Pancreas (tissue), 10 donors: Measurements from ENCODE around the gene ANKRD13C. TPM values are rescaled to one million over a fixed set of nuclear protein-coding genes. Genes with fewer than 3 reads are reported as not detected.

Experiments
- ATAC-seq, 4 donors: fragments of 200-7000 bp; cut with Tn5 transposase; one replicate each; pipeline versions ENCODE4 v1.8.0 to v1.9.1; 2020; ENCODE audit warnings: mild to moderate bottlenecking in 4 of 4, moderate library complexity in 4 of 4
- DNase-seq, 6 donors: peaks; one replicate each; pipeline ENCODE4 v3.0.0-alpha.2; 2020
- FAIRE-seq: peaks from 2 replicates; lab custom pipeline; 2012; peaks lifted over from hg19 to GRCh38; lab: Jason Lieb, UNC
- H3K27ac ChIP-seq, 4 donors: fragments of 200-600 bp; sonication (generic); 1 replicate in 3 of 4; 2 replicates in 1 of 4; pipeline versions ENCODE4 v1.5.0 to v1.8.0; 2020
- H3K27me3 ChIP-seq, 4 donors: fragments of 200-600 bp; one replicate each; pipeline ENCODE4 v1.8.0; 2021
- H3K36me3 ChIP-seq, 3 donors: fragments of 200-600 bp; sonication (generic) in 1 of 3; one replicate each; pipeline versions ENCODE4 v1.5.0 to v1.8.0; 2020 to 2021
- H3K4me1 ChIP-seq, 3 donors: fragments of 200-600 bp; one replicate each; pipeline ENCODE4 v1.8.0; 2021
- H3K4me3 ChIP-seq, 4 donors: fragments of 200-600 bp; sonication (generic) in 2 of 4; one replicate each; pipeline versions ENCODE4 v1.5.0 to v1.8.0; 2020 to 2021
- H3K9me3 ChIP-seq, 4 donors: fragments of 200-600 bp; one replicate each; pipeline ENCODE4 v1.8.0; 2021
- CTCF ChIP-seq, 4 donors: fragments of 200-600 bp; sonication (generic) in 3 of 4; IDR thresholded peaks; one replicate each; pipeline versions ENCODE4 v1.5.0 to v1.8.0; 2021; ENCODE audit warnings: antibody characterized with exemption in 4 of 4
- WGBS, 2 donors: extraction: QIAGEN DNeasy Blood & Tissue Kit; methylation state at CpG; one replicate each; pipeline ENCODE4 v1.1.7; 2013; 5-methylcytosine and 5-hydroxymethylcytosine counted together
- intact Hi-C, 3 donors: fragments of 100-400 bp; cut with DNase I; formaldehyde crosslinking; loops; one replicate each; pipeline versions ENCODE4 v1.11.1 to v1.14.2; 2022
- polyA plus RNA-seq, 2 donors: library from polyadenylated mRNA; stranded (reverse); fragments of 200-250 nt; gene quantifications; one replicate each; pipeline ENCODE4 v1.2.3, GENCODE V29; 2013
- total RNA-seq, 6 donors: library from RNA; stranded (reverse); fragmentation: NEBNext Ultra II Directional in 4 of 6; extraction: Animal tissue kit (Norgen Biotek cat#: 25700) in 4 of 6; gene quantifications; one replicate each; pipeline versions ENCODE4 v1.2.1 to v1.2.4, GENCODE V29; 2021 to 2023
- donor health status: healthy with polysubstance abuse.
- donor health status: DM: no; HTN: no; CAD: no; lungs with moderate emphysema.
- donor health status: DM: no; HTN: no; CAD: no.
- donor health status: control.
- donor health status: control.
- donor health status: Bipolar disorder and iron deficiency.
- donor health status: DM: yes; HTN: yes; CAD: no.
- donor health status: DM: no; HTN: no; CAD: no.
- donor health status: DM: no; HTN: no; CAD: no.
- donor health status: DM: yes; HTN: yes; CAD: no.

The ANKRD13C gene
- total and polyA plus RNA-seq, 8 donors: 4.6 to 13.0 (median 8.1) TPM

- Histone ChIP-seq H3K27ac (no peak overlapping the region), H3K9me3 (no peaks in the 10 kb centered on the region), H3K27me3 (no peaks in the 10 kb centered on the region), H3K4me3 (no peak overlapping the region), H3K4me1 (peaks cover 0 to 10% (median 8%) of the 10 kb centered on the region in 3 donors), H3K36me3 (no peaks in the 10 kb centered on the region)
- intact Hi-C loops: no loop called here
- FAIRE-seq (no peak), DNase-seq (no peak), ATAC-seq (peak in 2 of 4 donors; percentile 49 to 58)
- 54 to 61% methylated on average over 2 of the region's 2 CpGs for WGBS, 2 donors
- no peak for TF ChIP-seq CTCF (IDR thresholded peaks at IDR 0.05)
These were observed 21.3 kb downstream of the ANKRD13C start for GRCh38 chr1:70333245-70333644.

GRCh38 chr1:70331962-70332361 is 22.6 kb downstream of the ANKRD13C start:
- no peaks in the 10 kb centered on the region for H3K36me3 ChIP-seq
- H3K27me3 ChIP-seq: no peaks in the 10 kb centered on the region
- no peaks in the 10 kb centered on the region for H3K9me3 ChIP-seq
- FAIRE-seq (no peak), ATAC-seq (no peak), DNase-seq (no peak)
- intact Hi-C loops: no loop called here
- H3K27ac ChIP-seq: no peak overlapping the region
- H3K4me3 ChIP-seq: no peak overlapping the region
- peaks cover 0 to 10% (median 8%) of the 10 kb centered on the region in 3 donors for H3K4me1 ChIP-seq
- TF ChIP-seq CTCF (IDR thresholded peaks at IDR 0.05): no peak

GRCh38 chr1:70327306-70328076 is 27.0 kb downstream of the ANKRD13C start:
- H3K27me3 ChIP-seq: no peaks in the 10 kb centered on the region
- peaks cover 0 to 5% (median 0%) of the 10 kb centered on the region in 3 donors for H3K4me1 ChIP-seq
- H3K27ac ChIP-seq: no peak overlapping the region
- intact Hi-C loops: no loop called here
- no peak for FAIRE-seq
- H3K9me3 ChIP-seq: no peaks in the 10 kb centered on the region
- 95 to 96% methylated on average over 7 of the region's 7 CpGs for WGBS, 2 donors
- no peak for TF ChIP-seq CTCF (IDR thresholded peaks at IDR 0.05)
- ATAC-seq: no peak
- H3K4me3 ChIP-seq: no peak overlapping the region
- DNase-seq: no peak
- H3K36me3 ChIP-seq: no peaks in the 10 kb centered on the region

GRCh38 chr1:70324683-70325082 is 29.8 kb downstream of the ANKRD13C start:
- ATAC-seq: no peak
- WGBS, 2 donors: 94 to 100% methylated on average over 1 of the region's 1 CpG
- intact Hi-C loops: no loop called here
- Histone ChIP-seq H3K9me3 (no peaks in the 10 kb centered on the region), H3K27ac (no peak overlapping the region), H3K4me1 (no peaks in the 10 kb centered on the region), H3K27me3 (no peaks in the 10 kb centered on the region), H3K36me3 (peaks cover 0 to 5% (median 0%) of the 10 kb centered on the region in 3 donors), H3K4me3 (no peak overlapping the region)
- DNase-seq: no peak
- FAIRE-seq: no peak
- no peak for TF ChIP-seq CTCF (IDR thresholded peaks at IDR 0.05)

- no peak for ATAC-seq
- peaks cover 0 to 8% (median 4%) of the 10 kb centered on the region in 3 donors for H3K4me1 ChIP-seq
These were observed 34.8 kb downstream of the ANKRD13C start for GRCh38 chr1:70319750-70320149.

More at GRCh38 chr1:70319750-70320149, 34.8 kb downstream of the ANKRD13C start:
- no peaks in the 10 kb centered on the region for H3K9me3 ChIP-seq
- no peak for TF ChIP-seq CTCF (IDR thresholded peaks at IDR 0.05)
- peaks cover 0 to 5% (median 0%) of the 10 kb centered on the region in 3 donors for H3K36me3 ChIP-seq
- DNase-seq (no peak), FAIRE-seq (no peak)
- no peak overlapping the region for H3K4me3 ChIP-seq
- intact Hi-C loops: no loop called here
- no peaks in the 10 kb centered on the region for H3K27me3 ChIP-seq
- no peak overlapping the region for H3K27ac ChIP-seq
